ENCODE data around the gene ZSCAN5B. TPM values are rescaled to one million over a fixed set of nuclear protein-coding genes. Genes with fewer than 3 reads are reported as not detected.

ZSCAN5B gene
- total and polyA plus RNA-seq, 2 of the 13 experiments (the other 11 are each of a cell fraction or from before 2014, with no cell fraction given), result not detected

DNA sequence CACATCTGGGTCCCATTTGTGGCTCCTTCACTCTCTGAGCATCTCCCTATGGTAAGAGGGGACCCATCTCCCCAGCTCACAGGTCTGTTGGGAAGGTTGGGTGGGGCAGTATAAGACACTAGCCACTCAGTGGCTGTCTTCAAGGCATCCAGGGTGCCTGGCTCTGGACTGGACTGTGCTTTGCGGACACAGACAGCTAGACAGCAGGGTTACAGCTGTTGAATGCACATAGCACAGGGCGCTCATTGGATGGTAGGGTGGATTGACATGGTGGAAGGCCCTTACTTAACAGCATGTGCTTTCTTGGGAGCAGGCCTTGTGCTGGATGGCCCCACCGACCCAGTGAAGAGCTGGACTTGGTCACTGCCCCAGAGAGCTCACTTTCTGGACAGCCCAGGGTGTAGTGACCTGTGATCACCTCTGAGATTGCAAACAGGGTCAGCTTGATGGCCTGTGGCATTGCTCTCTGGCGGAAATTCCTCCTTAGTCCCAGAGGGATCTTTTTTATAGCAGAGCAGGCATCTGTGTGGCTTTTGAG, 54.6 kb downstream of the ZSCAN5B start (continued):
- TF ChIP-seq, protein P1, sequence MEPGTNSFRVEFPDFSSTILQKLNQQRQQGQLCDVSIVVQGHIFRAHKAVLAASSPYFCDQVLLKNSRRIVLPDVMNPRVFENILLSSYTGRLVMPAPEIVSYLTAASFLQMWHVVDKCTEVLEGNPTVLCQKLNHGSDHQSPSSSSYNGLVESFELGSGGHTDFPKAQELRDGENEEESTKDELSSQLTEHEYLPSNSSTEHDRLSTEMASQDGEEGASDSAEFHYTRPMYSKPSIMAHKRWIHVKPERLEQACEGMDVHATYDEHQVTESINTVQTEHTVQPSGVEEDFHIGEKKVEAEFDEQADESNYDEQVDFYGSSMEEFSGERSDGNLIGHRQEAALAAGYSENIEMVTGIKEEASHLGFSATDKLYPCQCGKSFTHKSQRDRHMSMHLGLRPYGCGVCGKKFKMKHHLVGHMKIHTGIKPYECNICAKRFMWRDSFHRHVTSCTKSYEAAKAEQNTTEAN (CRISPR knock-in tag; conservative IDR thresholded peaks at IDR 0.05), result peak; percentile 45; the same call in 1 of the 2 replicates
- TF ChIP-seq REPIN1 (CRISPR knock-in tag; IDR thresholded peaks at IDR 0.05; ENCODE audit: borderline replicate concordance, low read depth) (peak; percentile 69; the same call in 1 of the 2 replicates), MBNL3 (CRISPR knock-in tag; conservative IDR thresholded peaks at IDR 0.05) (no peak), ETV6 (CRISPR knock-in tag; conservative IDR thresholded peaks at IDR 0.05) (no peak), SKI (IDR thresholded peaks at IDR 0.05; ENCODE audit: partially characterized antibody) (no peak), IRX3 (CRISPR knock-in tag; IDR thresholded peaks at IDR 0.05; ENCODE audit: borderline replicate concordance, low read depth) (0 out of 2 replicates have a peak, but pooled peaks have one; percentile 59), FOSL2 (CRISPR knock-in tag; IDR thresholded peaks at IDR 0.05) (no peak), MED8 (CRISPR knock-in tag; IDR thresholded peaks at IDR 0.05; ENCODE audit: insufficient replicate concordance) (no peak), ZNF468 (CRISPR knock-in tag; IDR thresholded peaks at IDR 0.05) (no peak), DMAP1 (CRISPR knock-in tag; IDR thresholded peaks at IDR 0.05) (no peak), GFI1 (CRISPR knock-in tag; IDR thresholded peaks at IDR 0.05; ENCODE audit: borderline replicate concordance) (no peak), RORA (CRISPR knock-in tag; IDR thresholded peaks at IDR 0.05) (no peak)
- TF ChIP-seq, protein P2, sequence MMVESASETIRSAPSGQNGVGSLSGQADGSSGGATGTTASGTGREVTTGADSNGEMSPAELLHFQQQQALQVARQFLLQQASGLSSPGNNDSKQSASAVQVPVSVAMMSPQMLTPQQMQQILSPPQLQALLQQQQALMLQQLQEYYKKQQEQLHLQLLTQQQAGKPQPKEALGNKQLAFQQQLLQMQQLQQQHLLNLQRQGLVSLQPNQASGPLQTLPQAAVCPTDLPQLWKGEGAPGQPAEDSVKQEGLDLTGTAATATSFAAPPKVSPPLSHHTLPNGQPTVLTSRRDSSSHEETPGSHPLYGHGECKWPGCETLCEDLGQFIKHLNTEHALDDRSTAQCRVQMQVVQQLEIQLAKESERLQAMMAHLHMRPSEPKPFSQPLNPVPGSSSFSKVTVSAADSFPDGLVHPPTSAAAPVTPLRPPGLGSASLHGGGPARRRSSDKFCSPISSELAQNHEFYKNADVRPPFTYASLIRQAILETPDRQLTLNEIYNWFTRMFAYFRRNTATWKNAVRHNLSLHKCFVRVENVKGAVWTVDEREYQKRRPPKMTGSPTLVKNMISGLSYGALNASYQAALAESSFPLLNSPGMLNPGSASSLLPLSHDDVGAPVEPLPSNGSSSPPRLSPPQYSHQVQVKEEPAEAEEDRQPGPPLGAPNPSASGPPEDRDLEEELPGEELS (CRISPR knock-in tag; IDR thresholded peaks at IDR 0.05), result peak; percentile 38; the same call in 1 of the 2 replicates
- TF ChIP-seq, protein P3, sequence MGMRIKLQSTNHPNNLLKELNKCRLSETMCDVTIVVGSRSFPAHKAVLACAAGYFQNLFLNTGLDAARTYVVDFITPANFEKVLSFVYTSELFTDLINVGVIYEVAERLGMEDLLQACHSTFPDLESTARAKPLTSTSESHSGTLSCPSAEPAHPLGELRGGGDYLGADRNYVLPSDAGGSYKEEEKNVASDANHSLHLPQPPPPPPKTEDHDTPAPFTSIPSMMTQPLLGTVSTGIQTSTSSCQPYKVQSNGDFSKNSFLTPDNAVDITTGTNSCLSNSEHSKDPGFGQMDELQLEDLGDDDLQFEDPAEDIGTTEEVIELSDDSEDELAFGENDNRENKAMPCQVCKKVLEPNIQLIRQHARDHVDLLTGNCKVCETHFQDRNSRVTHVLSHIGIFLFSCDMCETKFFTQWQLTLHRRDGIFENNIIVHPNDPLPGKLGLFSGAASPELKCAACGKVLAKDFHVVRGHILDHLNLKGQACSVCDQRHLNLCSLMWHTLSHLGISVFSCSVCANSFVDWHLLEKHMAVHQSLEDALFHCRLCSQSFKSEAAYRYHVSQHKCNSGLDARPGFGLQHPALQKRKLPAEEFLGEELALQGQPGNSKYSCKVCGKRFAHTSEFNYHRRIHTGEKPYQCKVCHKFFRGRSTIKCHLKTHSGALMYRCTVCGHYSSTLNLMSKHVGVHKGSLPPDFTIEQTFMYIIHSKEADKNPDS (CRISPR knock-in tag; IDR thresholded peaks at IDR 0.05), result no peak
- TF ChIP-seq, protein P4, sequence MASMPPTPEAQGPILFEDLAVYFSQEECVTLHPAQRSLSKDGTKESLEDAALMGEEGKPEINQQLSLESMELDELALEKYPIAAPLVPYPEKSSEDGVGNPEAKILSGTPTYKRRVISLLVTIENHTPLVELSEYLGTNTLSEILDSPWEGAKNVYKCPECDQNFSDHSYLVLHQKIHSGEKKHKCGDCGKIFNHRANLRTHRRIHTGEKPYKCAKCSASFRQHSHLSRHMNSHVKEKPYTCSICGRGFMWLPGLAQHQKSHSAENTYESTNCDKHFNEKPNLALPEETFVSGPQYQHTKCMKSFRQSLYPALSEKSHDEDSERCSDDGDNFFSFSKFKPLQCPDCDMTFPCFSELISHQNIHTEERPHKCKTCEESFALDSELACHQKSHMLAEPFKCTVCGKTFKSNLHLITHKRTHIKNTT (CRISPR knock-in tag; IDR thresholded peaks at IDR 0.05), result no peak
- TF ChIP-seq, protein P5, sequence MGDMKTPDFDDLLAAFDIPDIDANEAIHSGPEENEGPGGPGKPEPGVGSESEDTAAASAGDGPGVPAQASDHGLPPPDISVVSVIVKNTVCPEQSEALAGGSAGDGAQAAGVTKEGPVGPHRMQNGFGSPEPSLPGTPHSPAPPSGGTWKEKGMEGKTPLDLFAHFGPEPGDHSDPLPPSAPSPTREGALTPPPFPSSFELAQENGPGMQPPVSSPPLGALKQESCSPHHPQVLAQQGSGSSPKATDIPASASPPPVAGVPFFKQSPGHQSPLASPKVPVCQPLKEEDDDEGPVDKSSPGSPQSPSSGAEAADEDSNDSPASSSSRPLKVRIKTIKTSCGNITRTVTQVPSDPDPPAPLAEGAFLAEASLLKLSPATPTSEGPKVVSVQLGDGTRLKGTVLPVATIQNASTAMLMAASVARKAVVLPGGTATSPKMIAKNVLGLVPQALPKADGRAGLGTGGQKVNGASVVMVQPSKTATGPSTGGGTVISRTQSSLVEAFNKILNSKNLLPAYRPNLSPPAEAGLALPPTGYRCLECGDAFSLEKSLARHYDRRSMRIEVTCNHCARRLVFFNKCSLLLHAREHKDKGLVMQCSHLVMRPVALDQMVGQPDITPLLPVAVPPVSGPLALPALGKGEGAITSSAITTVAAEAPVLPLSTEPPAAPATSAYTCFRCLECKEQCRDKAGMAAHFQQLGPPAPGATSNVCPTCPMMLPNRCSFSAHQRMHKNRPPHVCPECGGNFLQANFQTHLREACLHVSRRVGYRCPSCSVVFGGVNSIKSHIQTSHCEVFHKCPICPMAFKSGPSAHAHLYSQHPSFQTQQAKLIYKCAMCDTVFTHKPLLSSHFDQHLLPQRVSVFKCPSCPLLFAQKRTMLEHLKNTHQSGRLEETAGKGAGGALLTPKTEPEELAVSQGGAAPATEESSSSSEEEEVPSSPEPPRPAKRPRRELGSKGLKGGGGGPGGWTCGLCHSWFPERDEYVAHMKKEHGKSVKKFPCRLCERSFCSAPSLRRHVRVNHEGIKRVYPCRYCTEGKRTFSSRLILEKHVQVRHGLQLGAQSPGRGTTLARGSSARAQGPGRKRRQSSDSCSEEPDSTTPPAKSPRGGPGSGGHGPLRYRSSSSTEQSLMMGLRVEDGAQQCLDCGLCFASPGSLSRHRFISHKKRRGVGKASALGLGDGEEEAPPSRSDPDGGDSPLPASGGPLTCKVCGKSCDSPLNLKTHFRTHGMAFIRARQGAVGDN (CRISPR knock-in tag; IDR thresholded peaks at IDR 0.05), result peak; percentile 88
